RCC 7860 (cell line): ENCODE results near the gene FAM193A.
"Not testable (repeated sequence)": the region's sequence is repeated elsewhere in the genome, so short reads cannot be mapped to it uniquely, and the experiment has no call there.

Experiments
- DNase-seq: peaks from one replicate; pipeline ENCODE4 v3.0.0-alpha.2; 2015; ENCODE audit warnings: low spot score
- FAIRE-seq: peaks from 2 replicates; lab custom pipeline; 2012; peaks lifted over from hg19 to GRCh38; lab: Jason Lieb, UNC

The FAM193A gene

GRCh38 chr4:2721586-2721985, 185.1 kb downstream of the FAM193A start:
- DNase-seq (no peak), FAIRE-seq (no peak)

GRCh38 chr4:2722033-2722432, 185.6 kb downstream of the FAM193A start:
- FAIRE-seq = no peak
- DNase-seq = no peak

GRCh38 chr4:2723751-2724150, 187.3 kb downstream of the FAM193A start:
- no peak for DNase-seq
- FAIRE-seq = no peak

- DNase-seq = no peak
- no peak for FAIRE-seq
These were observed 188.9 kb downstream of the FAM193A start for GRCh38 chr4:2725380-2725779.

- not testable (repeated sequence) for DNase-seq, FAIRE-seq
These were observed 190.4 kb downstream of the FAM193A start for GRCh38 chr4:2726881-2727280.

GRCh38 chr4:2728221-2728620, 191.8 kb downstream of the FAM193A start:
- no peak for DNase-seq
- FAIRE-seq = no peak

- FAIRE-seq = no peak
- DNase-seq = no peak
These were observed 192.5 kb downstream of the FAM193A start for GRCh38 chr4:2728806-2729532.

GRCh38 chr4:2729533-2729875, 193.1 kb downstream of the FAM193A start:
- DNase-seq (no peak), FAIRE-seq (no peak)

- DNase-seq = no peak
- FAIRE-seq = no peak
These were observed 195.5 kb downstream of the FAM193A start for GRCh38 chr4:2731907-2732317.

- no peak for DNase-seq
- no peak for FAIRE-seq
These were observed 196.1 kb downstream of the FAM193A start for GRCh38 chr4:2732526-2732925.

GRCh38 chr4:2733001-2733843, 196.8 kb downstream of the FAM193A start:
- no peak for FAIRE-seq
- DNase-seq = no peak

- DNase-seq = no peak
- FAIRE-seq = no peak
These were observed 197.6 kb downstream of the FAM193A start for GRCh38 chr4:2733844-2734574.

- FAIRE-seq (no peak), DNase-seq (no peak)
These were observed 198.2 kb downstream of the FAM193A start for GRCh38 chr4:2734612-2735011.

GRCh38 chr4:2735869-2736268, 199.4 kb downstream of the FAM193A start:
- FAIRE-seq = no peak
- DNase-seq = no peak

GRCh38 chr4:2738296-2738695, 201.8 kb downstream of the FAM193A start:
- DNase-seq, FAIRE-seq: not testable (repeated sequence)

GRCh38 chr4:2741626-2742025, 205.2 kb downstream of the FAM193A start:
- FAIRE-seq (no peak), DNase-seq (no peak)

GRCh38 chr4:2742081-2742822, 205.8 kb downstream of the FAM193A start:
- FAIRE-seq (no peak), DNase-seq (no peak)

- no peak for DNase-seq
- no peak for FAIRE-seq
These were observed 206.5 kb downstream of the FAM193A start for GRCh38 chr4:2742823-2743517.

GRCh38 chr4:2743518-2744445, 207.3 kb downstream of the FAM193A start:
- FAIRE-seq = no peak
- no peak for DNase-seq
